Amygdala (tissue), 56 donors: ENCODE measurements around the gene ATAD3A.
A peak's percentile ranks its signal among the peaks of the same experiment; 100 is the strongest.

Experiments used
- DNase-seq, 56 donors: peaks; one replicate each; lab custom pipeline; 2025; lab: John Stamatoyannopoulos, UW

ATAD3A gene

DNA sequence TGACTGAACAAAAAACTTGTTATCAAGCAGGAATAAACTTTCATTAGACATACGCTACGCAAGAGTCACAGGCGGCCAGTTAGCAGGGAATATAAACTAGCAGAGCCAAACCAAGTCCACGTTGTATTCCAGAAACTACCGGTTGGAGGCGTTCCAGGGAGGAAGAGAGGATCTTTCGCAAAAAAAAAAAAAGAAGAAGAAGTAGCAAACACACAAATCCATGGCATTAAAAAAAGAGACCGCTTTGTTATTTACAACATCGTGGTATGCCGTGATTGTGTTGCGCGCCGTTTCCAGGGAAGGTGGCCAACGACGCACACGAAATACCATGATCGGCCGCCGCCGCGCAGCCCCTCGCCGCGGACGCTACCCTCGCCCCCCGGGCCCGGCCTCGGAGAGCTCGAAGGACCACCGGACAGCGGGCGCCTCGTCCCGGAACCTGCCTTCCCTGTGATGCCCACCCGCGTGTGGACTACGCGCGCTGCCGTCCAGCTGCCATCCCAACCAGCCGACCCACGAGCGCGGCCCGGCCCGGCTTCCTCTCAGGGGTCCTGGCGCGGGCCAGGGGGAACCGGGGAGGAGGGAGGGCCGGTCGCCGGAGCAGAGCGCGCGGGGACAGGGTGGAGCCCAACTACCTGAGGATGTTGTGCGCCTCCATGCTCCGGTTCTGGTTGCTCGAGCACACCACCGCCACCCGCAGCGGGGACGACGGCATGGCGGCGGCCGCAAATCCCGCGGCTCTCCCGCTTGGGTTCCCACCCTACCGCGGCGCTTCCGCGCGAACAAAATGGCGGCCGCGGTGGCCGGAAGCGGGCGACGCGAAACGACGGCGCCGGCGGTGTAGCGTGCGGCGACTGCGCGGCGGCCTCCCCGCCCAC is 62.1 kb downstream of the ATAD3A start:
- DNase-seq = peak in 33 of 56 donors; percentile 6 to 87 (median 68)

DNA sequence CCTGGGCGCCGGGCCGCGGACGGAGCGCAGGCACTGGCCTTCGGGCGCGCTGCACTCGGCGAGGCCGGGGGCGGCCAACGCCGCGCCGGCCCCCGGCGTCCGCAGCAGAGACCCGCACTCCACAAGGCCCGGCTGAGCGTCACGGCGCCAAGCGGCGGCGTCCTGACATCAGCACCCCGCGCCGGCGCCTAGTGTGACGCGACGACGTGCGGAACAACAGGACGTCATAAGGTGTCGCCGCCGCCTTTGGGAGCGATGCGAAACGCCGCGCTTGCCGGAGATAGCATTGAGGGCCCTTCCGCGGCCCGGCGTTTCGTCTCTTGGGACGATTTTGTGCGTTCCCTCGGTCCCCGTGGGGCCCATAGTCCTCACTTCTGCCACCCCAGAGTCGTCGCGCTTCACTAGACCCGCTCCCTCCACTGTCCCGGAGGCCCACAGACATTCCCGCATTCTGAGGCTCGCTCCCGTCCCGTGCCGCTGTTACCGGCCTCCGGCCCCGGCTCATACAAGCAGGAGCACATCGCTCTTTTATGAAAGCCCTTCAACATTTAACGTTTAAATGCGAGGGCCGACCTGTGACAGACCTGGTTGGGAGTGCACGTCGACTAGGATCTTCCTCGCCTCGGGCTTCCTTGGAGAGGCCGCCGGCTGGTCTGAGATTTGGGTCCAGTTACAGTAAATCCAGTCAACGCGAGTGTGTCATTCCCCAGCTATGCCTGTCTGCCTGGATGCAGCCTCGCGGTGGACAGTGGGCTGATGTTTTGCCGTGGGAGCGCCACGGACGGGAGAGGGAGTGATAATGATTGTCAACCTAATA is 63.0 kb downstream of the ATAD3A start, which contains the start of gene SSU72:
SSU72 (minus strand) TSS at position 143 of the 817 bp plus-strand sequence. CDS start 306 bp downstream, outside the sequence.
- DNase-seq = peak; percentile 32 to 92 (median 78)

DNA sequence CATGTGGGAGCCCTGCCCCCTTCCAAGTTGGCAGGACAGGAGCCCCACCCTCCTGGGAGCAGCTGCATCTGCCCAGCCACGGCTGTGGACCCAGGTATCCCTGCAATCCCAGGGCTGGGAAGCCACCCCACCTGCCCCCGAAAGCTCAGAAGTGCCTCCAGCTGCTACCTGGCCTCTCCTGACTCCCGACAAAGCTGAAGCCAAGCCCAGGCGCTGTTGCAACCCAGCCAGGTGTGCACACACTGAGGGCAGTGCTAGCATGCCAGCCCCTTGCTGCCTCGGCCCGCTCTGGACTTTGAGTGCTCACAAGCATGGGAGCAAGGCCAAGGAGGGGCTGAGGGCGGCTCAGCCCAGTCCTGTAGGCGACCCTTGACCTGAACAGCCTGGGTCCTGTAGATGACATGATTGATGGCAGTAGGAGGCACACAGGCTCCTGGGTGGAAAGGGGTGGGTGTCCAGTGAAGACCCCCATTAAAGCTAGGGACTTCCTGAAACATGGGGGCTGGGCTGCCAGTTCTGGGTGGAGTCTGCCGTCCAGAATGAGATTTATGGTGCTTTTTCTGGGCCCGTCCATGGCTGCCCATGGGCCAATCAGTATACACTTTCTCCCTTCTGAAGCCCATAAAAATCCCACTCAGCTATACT is 65.5 kb downstream of the ATAD3A start:
- no peak for DNase-seq

GRCh38 chr1:1578371-1578940 is 66.5 kb downstream of the ATAD3A start:
- no peak for DNase-seq

DNA sequence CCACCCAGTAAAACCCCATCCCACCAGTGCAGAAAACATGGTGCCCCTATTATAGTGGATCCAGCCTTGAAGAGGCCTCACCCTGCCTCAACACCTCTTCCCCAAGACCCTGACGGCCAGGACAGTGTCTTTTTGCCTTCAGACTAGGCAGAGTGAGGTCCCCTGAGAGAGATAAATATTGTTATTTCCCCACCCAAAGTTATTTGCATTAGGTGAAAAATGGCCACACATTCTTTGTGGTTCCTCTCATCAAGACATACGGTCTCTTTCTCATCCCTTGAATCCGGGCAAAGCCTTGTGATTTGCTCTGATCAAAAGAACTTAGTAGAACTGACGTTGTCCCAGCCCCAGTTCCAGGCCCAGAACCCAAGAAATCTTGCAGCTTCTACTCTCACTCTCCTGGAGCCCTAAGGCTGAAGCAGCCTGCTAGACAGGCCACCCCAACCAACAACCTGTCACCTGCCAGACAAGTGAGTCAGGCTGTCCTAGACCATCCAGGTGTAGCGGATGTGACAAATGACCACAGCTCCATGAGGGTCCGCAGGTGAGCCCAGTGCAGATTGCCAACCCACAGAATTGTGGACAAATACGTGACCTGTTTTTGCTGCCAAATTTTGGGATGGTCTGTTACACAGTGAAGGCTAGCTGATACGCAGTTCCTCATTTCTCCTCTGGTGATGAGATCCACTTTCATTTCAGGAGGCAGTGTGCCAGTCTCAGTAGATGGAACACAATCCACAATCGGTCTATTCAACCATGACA is 70.8 kb downstream of the ATAD3A start:
- no peak for DNase-seq

GRCh38 chr1:1583347-1584010 is 71.5 kb downstream of the ATAD3A start:
- no peak for DNase-seq
